Measurements from ENCODE around the gene TICAM2. TPM values are rescaled to one million over a fixed set of nuclear protein-coding genes. Genes with fewer than 3 reads are reported as not detected.
A peak's percentile ranks its signal among the peaks of the same experiment; 100 is the strongest.

TICAM2 gene
- total RNA-seq, 2 donors from 2014 or later: 1.9 TPM

DNA sequence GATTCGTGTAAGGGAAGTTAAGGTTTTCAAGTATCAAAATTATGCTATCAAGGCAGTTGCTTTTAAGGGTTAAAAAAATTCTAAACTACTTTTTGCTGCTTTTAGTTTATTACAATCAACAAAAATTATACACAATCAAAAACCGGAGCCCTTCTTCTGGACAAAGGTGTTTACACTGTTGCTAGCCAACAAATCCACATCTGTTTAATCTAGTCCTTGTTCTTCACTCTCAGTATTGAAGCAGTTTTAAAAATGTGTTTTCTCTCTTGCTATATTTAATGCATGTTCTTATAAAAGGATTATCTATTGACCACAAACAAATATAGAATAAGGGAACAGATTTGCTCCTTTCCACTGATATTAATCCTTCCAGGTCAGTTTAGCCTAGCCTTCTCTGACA lies 60.2 kb downstream of the TICAM2 start:
- Histone ChIP-seq H3K27ac (peak overlapping the region; percentile 98 to 99), H3K4me3 (peak overlapping the region; percentile 83 to 85), H3K9me3 (no peaks in the 10 kb centered on the region), H3K36me3 (no peaks in the 10 kb centered on the region), H3K27me3 (replicated peaks; ENCODE audit: insufficient read depth) (no peaks in the 10 kb centered on the region), H3K4me1 (replicated peaks) (no peaks in the 10 kb centered on the region)
- 4% methylated on average over 2 of the region's 2 CpGs for whole genome bisulfite sequencing
- no peak for DNase-seq (ENCODE audit: low spot score)
- TF ChIP-seq CTCF (IDR thresholded peaks at IDR 0.05): no peak
- peak; percentile 2 for TF ChIP-seq POLR2AphosphoS5 (IDR thresholded peaks at IDR 0.05)
- TF ChIP-seq POLR2A (IDR thresholded peaks at IDR 0.05): no peak
- intact Hi-C loops (cut with DNase I): loop anchor here (5.0 to 10.0 kb wide), 3 partner anchors 83 to 303 kb away; partner anchors contain the start of genes AP3S1, ATG12 and TMED7

GRCh38 chr5:115541611-115542010 lies 60.7 kb downstream of the TICAM2 start:
- no peaks in the 10 kb centered on the region for H3K4me1 ChIP-seq (replicated peaks)

GRCh38 chr5:115535479-115536035 lies 66.7 kb downstream of the TICAM2 start:
- 85% methylated on average over 3 of the region's 3 CpGs for WGBS
- Histone ChIP-seq H3K4me3 (no peak overlapping the region), H3K27me3 (replicated peaks; ENCODE audit: insufficient read depth) (no peaks in the 10 kb centered on the region), H3K4me1 (replicated peaks) (no peaks in the 10 kb centered on the region), H3K36me3 (no peaks in the 10 kb centered on the region), H3K9me3 (no peaks in the 10 kb centered on the region), H3K27ac (no peak overlapping the region)
- TF ChIP-seq CTCF (IDR thresholded peaks at IDR 0.05) (no peak), POLR2A (IDR thresholded peaks at IDR 0.05) (no peak), POLR2AphosphoS5 (IDR thresholded peaks at IDR 0.05) (no peak)
- no peak for DNase-seq (ENCODE audit: low spot score)
- intact Hi-C loops (cut with DNase I): no loop called here

More at GRCh38 chr5:115541611-115542010, 60.7 kb downstream of the TICAM2 start:
- 19% methylated on average over 2 of the region's 2 CpGs for WGBS
- DNase-seq (ENCODE audit: low spot score): no peak
- TF ChIP-seq POLR2A (IDR thresholded peaks at IDR 0.05) (no peak), CTCF (IDR thresholded peaks at IDR 0.05) (no peak), POLR2AphosphoS5 (IDR thresholded peaks at IDR 0.05) (no peak)
- Histone ChIP-seq H3K4me3 (peak overlapping the region; percentile 83 to 85), H3K27me3 (replicated peaks; ENCODE audit: insufficient read depth) (no peaks in the 10 kb centered on the region), H3K9me3 (no peaks in the 10 kb centered on the region), H3K27ac (peak overlapping the region; percentile 98 to 99), H3K36me3 (no peaks in the 10 kb centered on the region)
- intact Hi-C loops (cut with DNase I): loop anchor here (5.0 to 10.0 kb wide), 3 partner anchors 83 to 303 kb away; partner anchors contain the start of genes AP3S1, ATG12 and TMED7

GRCh38 chr5:115532517-115532916 lies 69.8 kb downstream of the TICAM2 start:
- TF ChIP-seq POLR2AphosphoS5 (IDR thresholded peaks at IDR 0.05) (no peak), POLR2A (IDR thresholded peaks at IDR 0.05) (no peak), CTCF (IDR thresholded peaks at IDR 0.05) (no peak)
- no peak for DNase-seq (ENCODE audit: low spot score)
- H3K27me3 ChIP-seq (replicated peaks; ENCODE audit: insufficient read depth): no peaks in the 10 kb centered on the region
- WGBS: 35% methylated on average over 2 of the region's 2 CpGs
- intact Hi-C loops (cut with DNase I): no loop called here
- H3K36me3 ChIP-seq: no peaks in the 10 kb centered on the region
- no peaks in the 10 kb centered on the region for H3K4me1 ChIP-seq (replicated peaks)
- no peaks in the 10 kb centered on the region for H3K9me3 ChIP-seq
- H3K27ac ChIP-seq: no peak overlapping the region
- H3K4me3 ChIP-seq: no peak overlapping the region

- WGBS: 92% methylated on average over 1 of the region's 1 CpG
Observed at GRCh38 chr5:115531787-115532367, 70.4 kb downstream of the TICAM2 start.

More at GRCh38 chr5:115531787-115532367, 70.4 kb downstream of the TICAM2 start:
- H3K36me3 ChIP-seq: no peaks in the 10 kb centered on the region
- DNase-seq (ENCODE audit: low spot score): no peak
- intact Hi-C loops (cut with DNase I): no loop called here
- H3K4me1 ChIP-seq (replicated peaks): no peaks in the 10 kb centered on the region
- no peaks in the 10 kb centered on the region for H3K9me3 ChIP-seq
- H3K27ac ChIP-seq: no peak overlapping the region
- H3K4me3 ChIP-seq: no peak overlapping the region
- H3K27me3 ChIP-seq (replicated peaks; ENCODE audit: insufficient read depth): no peaks in the 10 kb centered on the region
- no peak for TF ChIP-seq CTCF (IDR thresholded peaks at IDR 0.05)
- no peak for TF ChIP-seq POLR2A (IDR thresholded peaks at IDR 0.05)
- TF ChIP-seq POLR2AphosphoS5 (IDR thresholded peaks at IDR 0.05): no peak
